Amniotic stem cell (primary cell): ENCODE data around the gene SLC17A7.
"Not testable (repeated sequence)": the region's sequence is repeated elsewhere in the genome, so short reads cannot be mapped to it uniquely, and the experiment has no call there.

Experiments
- DNase-seq: peaks from one replicate; lab custom pipeline; 2025; lab: John Stamatoyannopoulos, UW

The SLC17A7 gene

GRCh38 chr19:49441210-49441959, at the start of gene SLC17A7:
Gene SLC17A7, minus strand, starts transcription at chr19:49441527. Its CDS starts 148 bp downstream, at chr19:49441379.
- DNase-seq = no peak

- DNase-seq = no peak
These were observed 49.1 kb upstream of the SLC17A7 start for GRCh38 chr19:49490287-49491029.

GRCh38 chr19:49489601-49490167, 48.4 kb upstream of the SLC17A7 start:
- DNase-seq = no peak

- DNase-seq = no peak
These were observed 47.7 kb upstream of the SLC17A7 start for GRCh38 chr19:49488863-49489537.

GRCh38 chr19:49488046-49488862, 46.9 kb upstream of the SLC17A7 start:
- DNase-seq = no peak

- DNase-seq = peak; percentile 100
These were observed 46.1 kb upstream of the SLC17A7 start, which contains the start of gene RPL13A for GRCh38 chr19:49487277-49488045. Gene RPL13A, plus strand, starts transcription at chr19:49487608. Its CDS starts 22 bp downstream, at chr19:49487630.

- no peak for DNase-seq
These were observed 45.5 kb upstream of the SLC17A7 start for GRCh38 chr19:49486710-49487276.

- no peak for DNase-seq
These were observed 44.9 kb upstream of the SLC17A7 start for GRCh38 chr19:49486232-49486631.

- DNase-seq = no peak
These were observed 39.8 kb upstream of the SLC17A7 start for GRCh38 chr19:49481020-49481683.

- DNase-seq = no peak
These were observed 38.8 kb upstream of the SLC17A7 start for GRCh38 chr19:49479975-49480628.

- no peak for DNase-seq
These were observed 34.9 kb upstream of the SLC17A7 start for GRCh38 chr19:49475995-49476880.

GRCh38 chr19:49475191-49475917, 34.0 kb upstream of the SLC17A7 start:
- no peak for DNase-seq

- no peak for DNase-seq
These were observed 33.2 kb upstream of the SLC17A7 start for GRCh38 chr19:49474542-49474924.

- DNase-seq = peak; percentile 67
These were observed 32.7 kb upstream of the SLC17A7 start, which contains the start of gene FLT3LG for GRCh38 chr19:49473868-49474541. Gene FLT3LG, plus strand, starts transcription at chr19:49474215. Its CDS starts 425 bp downstream, at chr19:49474640.

GRCh38 chr19:49473501-49473867, 32.2 kb upstream of the SLC17A7 start:
- not testable (repeated sequence) for DNase-seq

GRCh38 chr19:49472936-49473335, 31.6 kb upstream of the SLC17A7 start:
- no peak for DNase-seq

- no peak for DNase-seq
These were observed 29.3 kb upstream of the SLC17A7 start for GRCh38 chr19:49470615-49470978.
